Germinal center (tissue), 1 donor: ENCODE data around the gene FAM149B1.
"Not testable (repeated sequence)": the region's sequence is repeated elsewhere in the genome, so short reads cannot be mapped to it uniquely, and the experiment has no call there.

Experiments
- DNase-seq: peaks from one replicate; pipeline ENCODE4 v3.0.0; 2012; ENCODE audit warnings: mixed read lengths, low spot score

Gene FAM149B1

GRCh38 chr10:73167783-73168464 lies at the start of gene FAM149B1, which contains the start of gene ECD:
FAM149B1 (plus strand) TSS chr10:73168119; CDS start chr10:73168340, 221 bp downstream.
ECD (minus strand) TSS chr10:73168008; CDS start chr10:73163937, 4,071 bp downstream.
- DNase-seq: peak; percentile 91

- DNase-seq: no peak
Measured at GRCh38 chr10:73119457-73119856, 48.5 kb upstream of the FAM149B1 start.

DNA sequence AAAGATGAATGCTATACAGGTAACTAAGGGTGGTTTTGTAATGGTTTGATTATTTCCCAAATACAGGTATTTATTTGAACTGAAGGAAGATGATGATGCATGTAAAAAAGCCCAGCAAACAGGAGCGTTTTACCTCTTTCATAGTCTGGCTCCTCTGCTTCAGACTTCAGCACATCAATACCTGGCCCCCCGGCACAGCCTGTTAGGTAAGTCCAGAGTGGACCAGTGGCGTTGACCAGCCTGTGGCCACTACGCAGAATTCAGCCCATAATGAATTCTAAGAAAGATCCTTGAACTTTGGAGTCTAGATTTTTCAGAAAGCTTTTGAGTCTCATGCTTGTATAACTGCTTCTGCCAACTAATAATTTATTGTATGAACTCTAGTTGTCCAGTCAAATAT lies 48.0 kb upstream of the FAM149B1 start:
- DNase-seq: no peak

GRCh38 chr10:73126343-73126742 lies 41.6 kb upstream of the FAM149B1 start:
- no peak for DNase-seq

- no peak for DNase-seq
Measured at GRCh38 chr10:73131301-73131700, 36.6 kb upstream of the FAM149B1 start.

- DNase-seq: no peak
Measured at GRCh38 chr10:73131913-73132686, 35.8 kb upstream of the FAM149B1 start.

DNA sequence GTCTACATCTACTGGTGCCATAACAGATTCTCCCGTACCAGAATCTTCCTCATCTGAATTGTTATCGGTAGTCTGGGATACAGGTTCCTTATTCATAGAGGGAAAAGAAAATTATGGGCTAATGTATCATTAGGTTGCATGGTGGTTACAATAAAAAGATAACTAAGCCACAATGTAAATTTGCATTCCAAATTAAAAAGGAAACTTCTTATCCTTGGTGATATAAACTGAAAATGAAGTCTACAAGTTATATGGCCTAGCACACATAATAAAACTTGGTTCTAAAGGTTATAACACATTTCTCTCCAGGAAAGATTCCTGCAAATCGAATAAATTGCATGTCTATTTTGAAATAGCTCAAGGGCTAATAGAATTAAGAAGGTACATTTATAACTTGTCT lies 33.2 kb upstream of the FAM149B1 start:
- no peak for DNase-seq

DNA sequence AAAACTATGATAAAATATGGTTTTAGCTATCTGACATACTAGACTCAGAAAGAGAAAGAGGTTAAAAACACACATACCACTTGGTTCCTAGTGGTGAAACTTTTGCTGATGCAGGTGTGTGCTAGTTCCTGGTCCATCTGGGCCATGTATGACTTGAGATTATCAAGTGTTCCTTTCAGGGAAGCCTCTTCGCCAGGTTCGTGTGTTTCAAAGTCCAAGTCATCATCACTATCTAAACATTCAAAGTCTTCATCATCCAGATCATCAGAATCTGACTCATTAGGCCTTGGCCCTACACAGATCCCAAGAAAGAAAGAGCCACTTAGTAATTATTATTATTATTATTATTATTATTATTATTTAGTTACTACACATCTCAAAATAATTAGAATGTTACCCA lies 31.3 kb upstream of the FAM149B1 start:
- DNase-seq: no peak

DNA sequence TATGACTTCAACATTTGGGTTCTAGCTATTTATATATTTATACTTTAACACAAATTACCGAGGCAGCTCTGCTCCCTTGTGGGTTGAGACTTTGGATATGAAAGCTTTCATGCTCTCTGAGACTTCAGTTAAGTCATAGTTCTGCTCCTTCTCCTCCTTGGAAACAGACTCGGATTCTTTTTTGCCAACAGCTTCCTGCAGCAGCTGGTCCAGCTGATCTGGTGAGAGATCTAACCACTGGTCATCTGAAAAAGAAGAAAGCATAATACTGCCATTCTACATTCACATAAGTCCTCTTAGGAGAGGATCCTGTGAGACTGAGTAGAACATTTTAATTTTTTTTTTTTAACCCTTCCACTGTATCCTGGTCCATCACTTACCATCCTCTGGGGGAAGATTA lies 28.7 kb upstream of the FAM149B1 start:
- DNase-seq: no peak

GRCh38 chr10:73141603-73142002 lies 26.3 kb upstream of the FAM149B1 start:
- DNase-seq: no peak

DNA sequence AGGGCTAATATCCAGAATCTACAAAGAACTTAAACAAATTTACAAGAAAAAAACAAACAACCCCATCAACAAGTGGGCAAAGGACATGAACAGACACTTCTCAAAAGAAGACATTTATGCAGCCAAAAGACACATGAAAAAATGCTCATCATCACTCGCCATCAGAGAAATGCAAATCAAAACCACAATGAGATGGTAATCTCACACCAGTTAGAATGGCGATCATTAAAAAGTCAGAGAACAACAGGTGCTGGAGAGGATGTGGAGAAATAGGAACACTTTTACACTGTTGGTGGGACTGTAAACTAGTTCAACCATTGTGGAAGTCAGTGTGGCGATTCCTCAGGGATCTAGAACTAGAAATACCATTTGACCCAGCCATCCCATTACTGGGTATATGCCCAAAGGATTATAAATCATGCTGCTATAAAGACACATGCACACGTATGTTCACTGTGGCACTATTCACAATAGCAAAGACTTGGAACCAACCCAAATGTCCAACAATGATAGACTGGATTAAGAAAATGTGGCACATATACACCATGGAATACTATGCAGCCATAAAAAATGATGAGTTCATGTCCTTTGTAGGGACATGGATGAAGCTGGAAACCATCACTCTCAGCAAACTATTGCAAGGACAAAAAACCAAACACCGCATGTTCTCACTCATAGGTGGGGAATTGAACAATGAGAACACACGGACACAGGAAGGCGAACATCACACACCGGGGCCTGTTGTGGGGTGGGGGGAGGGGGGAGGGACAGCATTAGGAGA lies 17.1 kb upstream of the FAM149B1 start:
- DNase-seq: not testable (repeated sequence)

- DNase-seq: no peak
Measured at GRCh38 chr10:73152009-73152408, 15.9 kb upstream of the FAM149B1 start.

DNA sequence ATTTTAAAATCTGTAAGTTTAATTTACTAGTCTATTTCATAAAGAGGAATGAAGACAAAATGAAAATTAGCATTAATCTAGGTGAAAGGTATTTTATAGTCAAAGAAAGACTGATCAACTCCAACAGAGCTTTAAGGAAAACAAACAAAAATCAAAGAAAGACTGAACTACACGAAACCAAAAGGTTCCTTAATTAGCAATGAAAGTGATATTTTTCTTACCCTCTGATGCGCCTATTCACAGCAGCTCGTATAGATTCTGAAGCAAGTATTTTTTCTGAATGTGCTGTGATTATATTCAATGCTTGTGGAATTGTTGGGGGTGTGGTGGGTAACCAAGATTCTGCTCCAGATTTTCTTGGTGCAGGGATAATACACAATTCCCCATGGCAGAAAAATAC lies 11.9 kb upstream of the FAM149B1 start:
- no peak for DNase-seq

DNA sequence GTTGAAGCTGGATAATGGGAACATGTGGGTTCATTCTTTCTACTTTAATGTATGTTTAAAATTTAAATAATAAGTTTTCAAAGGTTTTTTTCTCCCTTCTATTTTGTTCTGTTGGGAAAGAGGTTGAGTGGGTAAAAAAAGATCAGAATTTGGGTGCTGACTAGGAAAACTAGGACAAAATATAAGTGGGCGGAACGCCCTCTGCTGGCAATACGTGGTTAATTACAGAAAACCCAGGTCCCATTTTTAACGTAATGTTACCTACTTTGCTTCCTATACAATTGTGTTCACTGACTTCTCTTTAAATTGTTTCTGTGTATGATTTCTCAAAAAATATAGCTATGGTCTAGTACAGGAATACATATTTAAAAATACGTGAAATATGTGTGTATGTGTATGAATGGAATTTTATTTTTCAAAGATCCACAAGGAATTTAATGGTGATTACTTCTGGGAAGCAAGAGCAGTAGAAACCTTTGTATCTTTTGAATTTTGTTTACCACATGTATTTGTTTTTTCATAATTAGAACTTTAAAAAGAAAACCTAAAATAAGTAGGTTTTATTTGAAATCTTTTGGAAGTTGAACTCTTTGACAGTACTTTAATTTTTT lies 8.8 kb upstream of the FAM149B1 start:
- DNase-seq: peak; percentile 57

DNA sequence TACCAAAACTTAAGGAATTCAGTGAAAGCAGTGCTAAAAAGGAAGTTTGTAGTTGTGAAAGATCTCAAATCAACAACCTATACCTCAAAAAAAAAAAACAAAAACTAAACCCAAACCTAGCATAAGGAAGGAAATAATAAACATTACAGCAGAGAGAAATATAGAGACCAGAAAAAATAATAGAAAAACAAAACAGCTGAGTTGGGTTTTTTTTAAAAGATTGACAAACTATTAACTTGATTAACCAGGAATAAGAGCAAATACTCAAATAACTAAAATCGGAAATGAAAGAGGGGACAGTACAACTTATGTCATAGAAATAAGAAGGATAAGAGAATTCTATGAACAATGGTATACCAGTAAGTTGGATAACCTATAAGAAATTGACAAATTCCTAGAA lies 6.8 kb upstream of the FAM149B1 start:
- no peak for DNase-seq

DNA sequence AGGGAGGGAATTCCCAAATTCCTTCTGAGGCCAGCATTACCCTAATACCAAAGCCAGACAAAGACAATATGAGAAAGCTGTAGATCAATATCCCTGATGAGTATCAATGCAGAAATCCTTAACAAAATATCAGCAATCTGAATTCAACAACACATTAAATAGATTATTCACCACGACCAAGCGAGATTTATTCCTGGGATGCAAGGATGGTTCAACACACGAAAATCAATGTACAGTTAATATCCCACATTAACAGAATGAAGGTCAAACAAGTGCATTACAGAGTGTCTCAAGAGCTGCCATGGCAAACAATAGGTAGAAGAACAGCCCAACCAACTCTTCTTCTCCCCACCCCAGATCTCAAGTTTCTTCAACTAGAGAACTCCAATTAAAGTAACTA lies 6.3 kb upstream of the FAM149B1 start:
- DNase-seq: no peak

DNA sequence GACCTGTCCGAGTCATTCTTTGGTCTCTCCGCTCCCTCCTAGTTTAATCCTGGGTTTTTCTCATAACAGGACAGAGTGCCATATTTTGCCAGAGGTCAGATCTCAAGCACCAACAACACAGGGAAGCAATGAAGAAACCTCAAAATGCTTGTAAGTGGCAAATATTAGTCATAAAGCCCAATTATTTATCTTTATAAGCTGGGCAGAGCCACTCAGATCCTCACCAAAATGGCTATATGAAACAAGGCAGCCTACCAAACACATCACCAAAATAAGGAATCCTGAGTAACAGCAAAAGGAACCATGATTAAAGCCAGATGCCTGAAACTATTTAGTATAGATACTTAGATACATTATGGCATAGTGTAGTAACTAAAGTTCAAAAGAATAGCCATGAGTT lies 4.8 kb upstream of the FAM149B1 start:
- DNase-seq: no peak

DNA sequence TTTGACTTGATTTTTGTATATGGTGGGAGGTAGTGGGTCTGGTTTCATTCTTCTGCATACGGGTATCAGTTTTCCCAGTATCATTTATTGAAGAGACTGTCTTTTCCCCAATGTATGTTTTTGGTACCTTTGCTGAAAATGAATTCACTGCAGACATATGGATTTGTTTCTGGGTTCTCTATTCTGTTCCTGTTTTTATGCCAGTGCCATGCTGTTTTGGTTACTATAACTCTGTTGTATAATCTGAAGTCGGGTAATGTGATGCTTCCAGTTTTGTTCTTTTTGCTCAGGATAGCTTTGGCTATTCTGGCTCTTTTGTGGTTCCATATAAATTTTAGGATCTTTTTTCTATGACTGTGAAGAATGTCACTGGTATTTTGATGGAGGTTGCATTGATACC lies 947 bp upstream of the FAM149B1 start:
- DNase-seq: no peak

- DNase-seq: peak; percentile 10
Measured at GRCh38 chr10:73167458-73167782, 499 bp upstream of the FAM149B1 start.

DNA sequence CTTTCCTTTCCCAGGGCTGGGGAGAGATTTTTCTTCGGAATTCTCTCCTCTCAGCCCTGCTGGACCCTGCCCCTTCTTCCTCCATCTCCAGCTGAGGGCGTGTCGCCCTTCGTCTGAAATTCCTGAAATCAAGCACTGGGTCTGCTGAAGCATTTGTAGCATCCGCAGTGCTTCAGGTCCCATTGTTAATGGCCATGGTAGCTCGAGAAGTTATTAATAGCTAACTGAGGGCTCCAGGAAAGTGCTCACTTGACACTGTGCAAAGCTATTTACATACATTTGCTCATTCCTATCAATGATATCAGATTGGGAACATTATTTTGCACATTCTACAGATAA lies 515 bp downstream of the FAM149B1 start:
- DNase-seq: no peak

DNA sequence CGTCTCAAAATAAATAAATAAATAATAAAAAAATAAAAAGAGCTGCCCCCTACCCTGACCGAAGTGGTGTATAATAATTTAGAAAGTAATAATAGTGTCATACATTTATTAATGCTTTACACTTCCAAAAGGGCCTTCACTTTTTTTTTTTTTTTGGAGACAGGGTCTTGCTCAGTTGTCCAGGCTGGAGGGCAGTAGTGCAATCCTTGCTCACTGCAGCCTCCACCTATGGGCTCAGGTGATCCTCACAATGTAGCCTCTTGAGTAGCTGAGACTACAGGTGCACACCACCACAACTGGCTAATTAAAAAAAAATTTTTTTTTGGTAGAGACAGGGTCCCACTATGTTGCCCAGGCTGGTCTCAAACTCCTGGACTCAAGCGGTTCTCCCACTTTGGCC lies 1.4 kb downstream of the FAM149B1 start:
- no peak for DNase-seq

GRCh38 chr10:73172867-73173266 lies 4.9 kb downstream of the FAM149B1 start:
- no peak for DNase-seq
